Activated T-helper 17 cell treated with anti-CD3 and anti-CD28 coated beads, Interleukin-2, amount 50 U/mL, for 72 hours (primary cell): ENCODE results near the gene OST4. TPM values are rescaled to one million over a fixed set of nuclear protein-coding genes. Genes with fewer than 3 reads are reported as not detected.

Source experiments
- ATAC-seq: fragments of 150-1000 bp; cut with Tn5 transposase; replicated peaks from 2 replicates; pipeline ENCODE4 v1.10.0; 2021; ENCODE audit warnings: mild to moderate bottlenecking, moderate library complexity
- H3K27ac Mint-ChIP-seq: one replicate; pipeline ENCODE4 v1.8.0; 2022; ENCODE audit warnings: mixed read lengths
- H3K27me3 Mint-ChIP-seq: one replicate; pipeline ENCODE4 v1.8.0; 2022; ENCODE audit warnings: mixed read lengths
- H3K36me3 Mint-ChIP-seq: one replicate; pipeline ENCODE4 v1.8.0; 2022; ENCODE audit warnings: low read depth, mild to moderate bottlenecking, mixed read lengths
- H3K4me1 Mint-ChIP-seq: one replicate; pipeline ENCODE4 v1.8.0; 2022; ENCODE audit warnings: mixed read lengths
- H3K4me3 Mint-ChIP-seq: one replicate; pipeline ENCODE4 v1.8.0; 2022; ENCODE audit warnings: mild to moderate bottlenecking, mixed read lengths
- H3K9me3 Mint-ChIP-seq: one replicate; pipeline ENCODE4 v1.8.0; 2022; ENCODE audit warnings: mixed read lengths
- total RNA-seq, 2 donors: library from RNA; stranded (reverse); gene quantifications; one replicate each; pipeline ENCODE4 v1.2.3, GENCODE V29; 2022

Gene OST4
- total RNA-seq, 2 donors from 2014 or later: 286 to 313 TPM

- H3K36me3 Mint-ChIP-seq: peaks cover 80% of the 10 kb centered on the region
- peaks cover 7% of the 10 kb centered on the region for H3K4me1 Mint-ChIP-seq
- ATAC-seq: no peak
- no peaks in the 10 kb centered on the region for H3K27me3 Mint-ChIP-seq
- H3K9me3 Mint-ChIP-seq: no peaks in the 10 kb centered on the region
- no peak overlapping the region for H3K27ac Mint-ChIP-seq
- H3K4me3 Mint-ChIP-seq: no peak overlapping the region
Measured at GRCh38 chr2:27039871-27040270, 31.6 kb downstream of the OST4 start.

- Mint-ChIP-seq H3K27me3 (no peaks in the 10 kb centered on the region), H3K4me1 (peaks cover 8% of the 10 kb centered on the region), H3K9me3 (no peaks in the 10 kb centered on the region), H3K27ac (no peak overlapping the region), H3K36me3 (peaks cover 85% of the 10 kb centered on the region), H3K4me3 (no peak overlapping the region)
- ATAC-seq: no peak
Measured at GRCh38 chr2:27039426-27039825, 32.0 kb downstream of the OST4 start.

- Mint-ChIP-seq H3K36me3 (peaks cover 91% of the 10 kb centered on the region), H3K4me3 (no peak overlapping the region), H3K9me3 (no peaks in the 10 kb centered on the region), H3K27me3 (no peaks in the 10 kb centered on the region), H3K27ac (no peak overlapping the region), H3K4me1 (peaks cover 14% of the 10 kb centered on the region)
- no peak for ATAC-seq
Measured at GRCh38 chr2:27038631-27039339, 32.7 kb downstream of the OST4 start.

GRCh38 chr2:27038012-27038411 lies 33.4 kb downstream of the OST4 start:
- Mint-ChIP-seq H3K4me1 (peaks cover 18% of the 10 kb centered on the region), H3K9me3 (no peaks in the 10 kb centered on the region), H3K27ac (peak overlapping the region; percentile 36), H3K27me3 (no peaks in the 10 kb centered on the region), H3K36me3 (peaks cover 98% of the 10 kb centered on the region), H3K4me3 (no peak overlapping the region)
- no peak for ATAC-seq

- Mint-ChIP-seq H3K36me3 (peaks cover 65% of the 10 kb centered on the region), H3K4me3 (peak overlapping the region; percentile 94), H3K9me3 (no peaks in the 10 kb centered on the region), H3K27me3 (no peaks in the 10 kb centered on the region), H3K4me1 (peaks cover 26% of the 10 kb centered on the region), H3K27ac (peak overlapping the region; percentile 92)
- ATAC-seq: no peak
Measured at GRCh38 chr2:27033253-27033852, 38.1 kb downstream of the OST4 start.

GRCh38 chr2:27032495-27033252 lies 38.8 kb downstream of the OST4 start, which contains the start of gene TMEM214:
TMEM214 (plus strand) TSS chr2:27032965; CDS start chr2:27033016, 51 bp downstream.
- ATAC-seq: peak; percentile 99
- Mint-ChIP-seq H3K36me3 (peaks cover 62% of the 10 kb centered on the region), H3K9me3 (no peaks in the 10 kb centered on the region), H3K27ac (peak within 1 kb of the TSS; percentile 92), H3K4me1 (peaks cover 26% of the 10 kb centered on the region), H3K27me3 (no peaks in the 10 kb centered on the region), H3K4me3 (peak within 1 kb of the TSS; percentile 94)

- Mint-ChIP-seq H3K27me3 (no peaks in the 10 kb centered on the region), H3K4me1 (peaks cover 19% of the 10 kb centered on the region), H3K9me3 (no peaks in the 10 kb centered on the region), H3K36me3 (peaks cover 27% of the 10 kb centered on the region), H3K4me3 (no peak overlapping the region), H3K27ac (no peak overlapping the region)
- no peak for ATAC-seq
Measured at GRCh38 chr2:27029051-27029450, 42.4 kb downstream of the OST4 start.

- Mint-ChIP-seq H3K4me3 (no peak overlapping the region), H3K9me3 (no peaks in the 10 kb centered on the region), H3K27me3 (no peaks in the 10 kb centered on the region), H3K36me3 (peaks cover 19% of the 10 kb centered on the region), H3K4me1 (peaks cover 17% of the 10 kb centered on the region), H3K27ac (no peak overlapping the region)
- ATAC-seq: no peak
Measured at GRCh38 chr2:27027211-27027651, 44.2 kb downstream of the OST4 start.

- Mint-ChIP-seq H3K4me1 (peaks cover 13% of the 10 kb centered on the region), H3K9me3 (no peaks in the 10 kb centered on the region), H3K27me3 (no peaks in the 10 kb centered on the region), H3K27ac (no peak overlapping the region), H3K4me3 (no peak overlapping the region), H3K36me3 (peaks cover 19% of the 10 kb centered on the region)
- no peak for ATAC-seq
Measured at GRCh38 chr2:27025861-27026851, 45.3 kb downstream of the OST4 start.

- ATAC-seq: no peak
- Mint-ChIP-seq H3K36me3 (peaks cover 19% of the 10 kb centered on the region), H3K4me1 (peaks cover 13% of the 10 kb centered on the region), H3K27ac (no peak overlapping the region), H3K4me3 (no peak overlapping the region), H3K9me3 (no peaks in the 10 kb centered on the region), H3K27me3 (no peaks in the 10 kb centered on the region)
Measured at GRCh38 chr2:27025281-27025800, 46.1 kb downstream of the OST4 start.

GRCh38 chr2:27024812-27025211 lies 46.6 kb downstream of the OST4 start:
- Mint-ChIP-seq H3K27ac (no peak overlapping the region), H3K4me1 (peaks cover 12% of the 10 kb centered on the region), H3K9me3 (no peaks in the 10 kb centered on the region), H3K36me3 (peaks cover 19% of the 10 kb centered on the region), H3K4me3 (no peak overlapping the region), H3K27me3 (no peaks in the 10 kb centered on the region)
- no peak for ATAC-seq

GRCh38 chr2:27024188-27024587 lies 47.3 kb downstream of the OST4 start:
- H3K9me3 Mint-ChIP-seq: no peaks in the 10 kb centered on the region
- peaks cover 6% of the 10 kb centered on the region for H3K4me1 Mint-ChIP-seq
- H3K27ac Mint-ChIP-seq: no peak overlapping the region
- no peak overlapping the region for H3K4me3 Mint-ChIP-seq
- peaks cover 19% of the 10 kb centered on the region for H3K36me3 Mint-ChIP-seq
- no peak for ATAC-seq
- H3K27me3 Mint-ChIP-seq: no peaks in the 10 kb centered on the region

GRCh38 chr2:27023740-27024139 lies 47.7 kb downstream of the OST4 start:
- no peak for ATAC-seq
- peaks cover 15% of the 10 kb centered on the region for H3K36me3 Mint-ChIP-seq
- no peak overlapping the region for H3K4me3 Mint-ChIP-seq
- no peaks in the 10 kb centered on the region for H3K27me3 Mint-ChIP-seq
- no peak overlapping the region for H3K27ac Mint-ChIP-seq
- H3K9me3 Mint-ChIP-seq: no peaks in the 10 kb centered on the region
- peaks cover 5% of the 10 kb centered on the region for H3K4me1 Mint-ChIP-seq
